ENCODE results near the gene KLHL15. TPM values are rescaled to one million over a fixed set of nuclear protein-coding genes. Genes with fewer than 3 reads are reported as not detected.

The KLHL15 gene
- total and polyA plus RNA-seq, 4 donors, result 1.7 to 18.9 (median 3.9) TPM

DNA sequence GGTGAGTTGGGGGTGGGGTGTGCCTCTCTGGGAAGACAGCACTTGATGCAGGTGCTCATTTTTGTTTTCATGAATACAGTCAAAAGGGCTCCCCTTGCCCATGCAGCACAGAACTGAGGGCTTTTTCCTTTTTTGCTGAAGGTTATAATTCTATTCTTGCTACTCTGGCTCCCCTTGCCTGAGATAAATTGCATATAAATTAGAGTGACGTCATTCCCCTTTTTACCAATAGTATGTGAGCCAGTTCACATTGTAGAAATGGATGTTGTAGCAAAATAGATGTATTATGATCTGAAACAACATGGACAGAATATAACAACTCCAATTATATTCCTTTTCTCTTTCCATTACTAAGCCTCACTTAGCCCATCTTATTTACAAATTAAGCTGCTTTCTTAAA lies 90.8 kb downstream of the KLHL15 start:
- Histone ChIP-seq H3K36me3 (ENCODE audit: control insufficient read depth in 4 of 4, insufficient read depth in 4 of 4, low read length in 4 of 4) (no peaks in the 10 kb centered on the region), H3K4me3 (no peak overlapping the region), H3K9me3 (ENCODE audit: control insufficient read depth in 4 of 4, insufficient read depth in 3 of 4, low read length in 3 of 4) (no peaks in the 10 kb centered on the region), H3K4me1 (ENCODE audit: control insufficient read depth in 5 of 5, insufficient read depth in 5 of 5, low read length in 5 of 5) (no peaks in the 10 kb centered on the region), H3K27ac (ENCODE audit: low read depth in 1 of 2, low read length in 1 of 2) (no peak overlapping the region), H3K9ac (ENCODE audit: insufficient read depth in 1 of 2, low read length in 2 of 2) (no peak overlapping the region), H3K27me3 (ENCODE audit: control insufficient read depth in 3 of 3, insufficient read depth in 3 of 3, low read length in 2 of 3) (peaks cover 0 to 42% (median 13%) of the 10 kb centered on the region in 3 donors)
- TF ChIP-seq, protein P1, sequence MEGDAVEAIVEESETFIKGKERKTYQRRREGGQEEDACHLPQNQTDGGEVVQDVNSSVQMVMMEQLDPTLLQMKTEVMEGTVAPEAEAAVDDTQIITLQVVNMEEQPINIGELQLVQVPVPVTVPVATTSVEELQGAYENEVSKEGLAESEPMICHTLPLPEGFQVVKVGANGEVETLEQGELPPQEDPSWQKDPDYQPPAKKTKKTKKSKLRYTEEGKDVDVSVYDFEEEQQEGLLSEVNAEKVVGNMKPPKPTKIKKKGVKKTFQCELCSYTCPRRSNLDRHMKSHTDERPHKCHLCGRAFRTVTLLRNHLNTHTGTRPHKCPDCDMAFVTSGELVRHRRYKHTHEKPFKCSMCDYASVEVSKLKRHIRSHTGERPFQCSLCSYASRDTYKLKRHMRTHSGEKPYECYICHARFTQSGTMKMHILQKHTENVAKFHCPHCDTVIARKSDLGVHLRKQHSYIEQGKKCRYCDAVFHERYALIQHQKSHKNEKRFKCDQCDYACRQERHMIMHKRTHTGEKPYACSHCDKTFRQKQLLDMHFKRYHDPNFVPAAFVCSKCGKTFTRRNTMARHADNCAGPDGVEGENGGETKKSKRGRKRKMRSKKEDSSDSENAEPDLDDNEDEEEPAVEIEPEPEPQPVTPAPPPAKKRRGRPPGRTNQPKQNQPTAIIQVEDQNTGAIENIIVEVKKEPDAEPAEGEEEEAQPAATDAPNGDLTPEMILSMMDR (IDR thresholded peaks at IDR 0.05; ENCODE audit: control extremely low read depth, extremely low read depth), result no peak
- DNase-seq, result no peak
- WGBS, 2 donors, result 20 to 67% methylated on average over 1 of the region's 1 CpG
- ATAC-seq (ENCODE audit: insufficient read depth, low FRiP score), result no peak

DNA sequence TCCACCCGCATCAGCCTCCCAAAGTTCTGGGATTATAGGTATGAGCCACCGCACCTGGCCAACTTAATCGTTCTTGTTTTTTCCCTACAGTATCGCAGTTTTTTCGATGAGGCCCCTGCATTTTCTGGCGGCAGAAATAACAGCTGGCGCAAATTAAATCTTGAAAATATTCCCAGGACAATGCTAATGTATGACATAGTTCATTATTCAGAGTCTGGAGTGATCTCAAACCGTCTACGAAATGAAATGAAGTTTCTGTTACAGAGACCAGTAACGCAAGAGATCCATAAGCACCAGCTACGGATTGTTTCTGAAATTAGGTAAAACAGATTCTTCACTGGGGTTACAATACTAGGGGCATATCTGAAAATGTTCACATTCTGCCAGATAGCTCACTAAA lies 91.9 kb downstream of the KLHL15 start:
- DNase-seq (no peak), ATAC-seq (ENCODE audit: insufficient read depth, low FRiP score) (no peak)
- H3K9me3 ChIP-seq (ENCODE audit: control insufficient read depth in 4 of 4, insufficient read depth in 3 of 4, low read length in 3 of 4), result no peaks in the 10 kb centered on the region
- H3K27me3 ChIP-seq (ENCODE audit: control insufficient read depth in 3 of 3, insufficient read depth in 3 of 3, low read length in 2 of 3), result peaks cover 0 to 39% (median 13%) of the 10 kb centered on the region in 3 donors
- no peaks in the 10 kb centered on the region for H3K4me1 ChIP-seq (ENCODE audit: control insufficient read depth in 5 of 5, insufficient read depth in 5 of 5, low read length in 5 of 5)
- TF ChIP-seq, protein P1 (IDR thresholded peaks at IDR 0.05; ENCODE audit: control extremely low read depth, extremely low read depth), result no peak
- no peak overlapping the region for H3K27ac ChIP-seq (ENCODE audit: low read depth in 1 of 2, low read length in 1 of 2)
- H3K36me3 ChIP-seq (ENCODE audit: control insufficient read depth in 4 of 4, insufficient read depth in 4 of 4, low read length in 4 of 4), result no peaks in the 10 kb centered on the region
- H3K9ac ChIP-seq (ENCODE audit: insufficient read depth in 1 of 2, low read length in 2 of 2), result no peak overlapping the region
- 92 to 96% methylated on average over 11 of the region's 11 CpGs for WGBS, 2 donors
- H3K4me3 ChIP-seq, result no peak overlapping the region

Other genes starting within 250 kb of the KLHL15 start
- 100 to 1,000 TPM; 606 to 620 TPM for gene SAT1, start 244.0 kb downstream of the KLHL15 start, total RNA-seq
- 1,000 to 10,000 TPM; 1,806 to 2,339 TPM for gene SAT1, start 244.0 kb downstream of the KLHL15 start, polyA plus RNA-seq
- 10 to 100 TPM in 1 of 2 donors, 1 to 10 TPM in 1; 8.9 to 25.0 TPM for gene APOO, start 119.2 kb downstream of the KLHL15 start, total RNA-seq
- 10 to 100 TPM; 21.0 to 24.2 TPM for gene APOO, start 119.2 kb downstream of the KLHL15 start, polyA plus RNA-seq
- under 1 TPM in 1 of 2 donors, not detected in 1; 0.15 TPM for gene CXorf58, start 119.2 kb downstream of the KLHL15 start, total RNA-seq
- gene CXorf58, start 119.2 kb downstream of the KLHL15 start, polyA plus RNA-seq, result under 1 TPM; 0.12 to 0.15 TPM
- gene EIF2S3, start 27.8 kb upstream of the KLHL15 start, total RNA-seq, result 100 to 1,000 TPM; 138 to 249 TPM
- gene EIF2S3, start 27.8 kb upstream of the KLHL15 start, polyA plus RNA-seq, result 10 to 100 TPM; 62.5 to 71.5 TPM
- 10 to 100 TPM; 56.7 to 72.4 TPM for gene ZFX, start 122.5 kb upstream of the KLHL15 start, total RNA-seq
- 1 to 10 TPM; 7.5 to 8.3 TPM for gene ZFX, start 122.5 kb upstream of the KLHL15 start, polyA plus RNA-seq